ENCODE measurements around the gene ATM.
"Not testable (repeated sequence)": the region's sequence is repeated elsewhere in the genome, so short reads cannot be mapped to it uniquely, and the experiment has no call there.

Gene ATM

DNA sequence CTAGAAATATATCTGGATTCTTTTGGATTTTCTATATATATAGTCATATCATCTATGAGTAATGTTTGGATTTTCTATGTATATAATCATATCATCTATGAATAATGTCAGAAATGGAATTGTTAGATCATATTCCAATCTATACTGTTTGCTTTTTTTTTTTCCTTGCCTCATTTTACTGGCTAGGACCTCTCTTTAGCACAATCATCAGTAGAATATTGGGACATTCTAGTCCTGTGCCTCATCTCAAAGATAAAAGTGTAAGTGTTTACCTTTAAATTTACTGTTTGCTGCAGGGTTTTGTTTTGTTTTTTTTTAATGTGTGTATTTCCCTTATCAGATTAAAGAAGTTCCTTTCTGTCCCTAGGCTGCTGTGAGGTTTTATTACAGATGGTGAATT lies 147.4 kb downstream of the ATM start:
- DNase-seq (ENCODE audit: low read depth in 2 of 2, low spot score in 1 of 2) = no peak

DNA sequence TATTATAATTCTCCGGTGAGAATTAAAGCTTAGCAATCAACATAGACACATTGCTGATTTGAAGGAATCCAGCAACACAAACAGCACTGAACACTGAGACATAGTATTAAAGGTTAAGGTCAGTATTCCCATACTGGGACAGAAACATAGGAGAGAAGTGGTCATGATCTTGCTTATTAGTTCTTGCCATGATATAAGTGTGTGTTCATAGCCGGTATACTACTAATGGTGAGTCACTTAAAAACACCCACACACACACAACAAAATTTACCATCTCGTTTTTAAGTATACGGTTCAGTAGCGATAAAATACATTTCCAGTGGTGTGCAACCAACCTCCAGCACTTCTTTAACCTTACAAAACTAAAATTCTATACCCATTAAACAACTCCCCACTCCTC lies 148.1 kb downstream of the ATM start:
- no peak for DNase-seq (ENCODE audit: low read depth in 2 of 2, low spot score in 1 of 2)

DNA sequence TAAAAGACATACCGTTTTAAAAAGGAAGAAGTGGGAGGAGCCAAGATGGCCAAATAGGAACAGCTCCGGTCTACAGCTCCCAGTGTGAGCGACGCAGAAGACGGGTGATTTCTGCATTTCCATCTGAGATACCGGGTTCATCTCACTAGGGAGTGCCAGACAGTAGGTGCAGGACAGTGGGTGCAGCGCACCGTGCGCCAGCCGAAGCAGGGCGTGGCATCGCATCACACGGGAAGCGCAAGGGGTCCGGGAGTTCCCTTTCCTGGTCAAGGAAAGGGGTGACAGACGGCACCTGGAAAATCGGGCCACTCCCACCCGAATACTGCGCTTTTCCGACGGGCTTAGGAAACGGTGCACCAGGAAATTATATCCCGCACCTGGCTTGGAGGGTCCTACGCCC lies 150.6 kb downstream of the ATM start:
- DNase-seq (ENCODE audit: low read depth in 2 of 2, low spot score in 1 of 2) = not testable (repeated sequence)

DNA sequence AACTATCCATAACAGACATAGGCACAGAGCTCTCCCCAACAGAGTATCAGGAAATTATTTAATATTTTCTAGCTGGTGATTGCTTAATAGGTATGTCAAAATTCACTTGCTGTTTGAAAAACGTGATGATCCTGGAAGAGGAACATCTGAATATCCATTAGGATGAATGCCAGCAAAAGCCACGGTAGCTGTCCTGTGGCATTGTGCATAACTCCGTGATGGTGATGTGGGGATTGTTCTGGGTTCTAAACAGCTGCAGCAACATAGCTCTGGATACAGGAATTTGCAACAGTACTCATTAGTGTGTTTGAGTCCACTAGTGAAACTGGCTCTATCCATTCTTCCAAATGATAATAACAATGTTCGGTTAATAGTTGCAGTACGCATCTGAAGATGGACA lies 165.7 kb downstream of the ATM start:
- DNase-seq (ENCODE audit: low read depth in 2 of 2, low spot score in 1 of 2) = no peak

DNA sequence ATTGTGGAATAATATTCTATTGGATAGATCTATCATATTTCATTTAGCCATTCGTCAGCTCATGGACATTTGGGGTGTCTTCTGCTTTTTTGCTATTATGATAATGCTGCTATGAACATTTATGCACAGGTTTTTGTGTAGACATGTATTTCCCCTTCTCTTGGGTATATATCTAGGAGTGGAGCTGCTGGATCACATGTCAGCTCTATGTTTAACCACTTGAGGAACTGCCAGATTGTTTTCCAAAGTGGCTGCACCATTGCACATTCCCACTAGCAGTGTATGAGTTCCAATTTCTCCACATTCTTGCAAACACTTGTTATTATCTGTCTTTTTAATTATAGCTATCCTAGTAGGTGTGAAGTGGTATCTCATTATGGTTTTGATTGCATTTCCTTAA lies 169.5 kb downstream of the ATM start:
- DNase-seq (ENCODE audit: low read depth in 2 of 2, low spot score in 1 of 2) = no peak

DNA sequence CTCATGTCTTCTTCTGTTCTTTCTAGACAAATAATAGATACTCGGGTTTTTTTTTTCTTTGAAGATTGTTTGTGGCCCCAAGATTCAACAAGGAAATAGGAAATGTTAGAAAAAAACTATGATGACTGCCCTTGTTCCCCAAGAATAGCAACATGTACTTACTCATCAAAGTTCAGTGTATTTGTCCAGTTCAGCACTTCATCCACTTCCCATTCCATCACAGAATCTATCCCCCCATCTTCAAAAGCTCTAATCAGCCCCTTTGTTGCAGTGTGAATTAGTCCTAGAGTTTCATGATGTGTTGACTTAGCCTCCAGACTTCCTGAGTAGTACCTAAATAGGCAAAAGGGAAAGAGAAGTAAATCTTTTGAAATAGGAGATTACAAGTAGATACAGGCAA lies 170.2 kb downstream of the ATM start:
- no peak for DNase-seq (ENCODE audit: low read depth in 2 of 2, low spot score in 1 of 2)

DNA sequence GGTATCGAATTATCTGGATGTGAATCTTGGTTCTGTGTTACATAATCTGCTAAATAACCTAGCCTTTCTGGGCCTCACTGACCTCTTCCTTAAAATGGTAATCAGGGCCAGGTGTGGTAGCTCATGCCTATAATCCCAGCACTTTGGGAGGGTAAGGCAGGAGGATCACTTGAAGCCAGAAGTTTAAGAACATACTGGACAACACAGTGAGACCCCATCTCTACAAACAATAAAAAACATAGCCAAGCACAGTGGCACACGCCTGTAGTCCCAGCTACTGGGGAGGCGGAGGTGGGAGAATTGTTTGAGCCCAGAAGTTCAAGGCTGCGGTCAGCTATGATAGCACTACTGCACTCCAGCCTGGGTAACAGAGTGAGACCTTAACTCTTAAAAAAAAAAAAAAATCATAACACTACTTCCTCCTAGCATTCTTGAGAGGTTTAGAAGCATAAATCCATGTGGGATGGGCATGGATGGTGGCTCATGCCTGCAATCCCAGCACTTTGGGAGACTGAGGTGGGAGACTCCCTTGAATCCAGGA lies 171.9 kb downstream of the ATM start:
- DNase-seq (ENCODE audit: low read depth in 2 of 2, low spot score in 1 of 2) = no peak

DNA sequence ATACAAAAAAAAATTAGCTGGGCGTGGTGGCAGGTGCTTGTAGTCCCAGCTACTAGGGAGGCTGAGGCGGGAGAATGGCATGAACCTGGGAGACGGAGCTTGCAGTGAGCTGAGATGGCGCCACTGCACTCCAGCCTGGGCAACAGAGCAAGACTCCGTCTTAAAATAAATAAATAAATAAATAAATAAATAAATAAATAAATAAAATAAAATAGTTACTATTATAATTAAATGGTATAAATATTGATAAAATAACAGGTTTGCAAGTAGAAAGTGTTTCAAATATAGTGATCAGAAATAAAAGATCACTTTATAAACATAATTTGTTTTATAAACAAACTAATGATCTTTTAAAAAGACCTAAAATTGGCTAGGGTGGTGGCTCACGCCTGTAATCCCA lies 173.8 kb downstream of the ATM start:
- not testable (repeated sequence) for DNase-seq (ENCODE audit: low read depth in 2 of 2, low spot score in 1 of 2)

DNA sequence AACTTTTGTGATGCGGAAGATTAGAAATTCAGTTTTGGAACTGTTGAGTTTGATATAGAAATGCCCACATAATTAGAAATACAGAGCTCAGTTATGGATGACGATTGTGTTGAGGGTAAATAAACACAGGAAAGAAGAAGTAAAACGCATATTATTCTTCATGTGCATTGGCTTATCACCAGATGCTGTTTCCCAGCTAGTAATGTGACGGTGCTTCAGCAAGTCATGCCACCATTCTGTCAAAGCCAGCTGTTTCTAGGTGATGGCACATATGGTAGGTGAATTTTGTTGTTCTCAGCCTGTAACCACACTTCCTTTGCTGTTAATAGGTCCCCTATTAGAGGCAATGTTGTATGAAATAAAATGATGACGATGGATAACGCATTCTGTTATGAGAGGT lies 175.6 kb downstream of the ATM start:
- DNase-seq (ENCODE audit: low read depth in 2 of 2, low spot score in 1 of 2) = no peak

DNA sequence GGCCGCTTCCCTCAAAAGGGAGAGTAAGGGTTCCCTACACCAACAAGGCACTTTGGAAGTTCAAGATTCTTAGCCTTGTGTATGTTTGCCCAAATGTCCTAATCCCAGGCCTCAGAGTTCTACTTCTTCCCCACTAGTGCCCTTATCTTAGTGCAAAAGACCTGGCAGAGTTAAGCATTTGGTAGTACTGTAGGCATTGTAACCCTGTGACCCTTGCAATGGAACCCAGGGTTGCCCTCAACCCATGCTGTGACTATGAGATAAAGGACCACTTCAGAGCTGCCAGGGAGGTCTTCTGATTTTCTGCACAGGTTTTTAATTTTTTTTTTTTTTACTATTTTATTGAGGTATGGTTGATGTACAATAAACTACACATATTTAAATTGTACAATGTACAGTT lies 179.4 kb downstream of the ATM start:
- no peak for DNase-seq (ENCODE audit: low read depth in 2 of 2, low spot score in 1 of 2)

DNA sequence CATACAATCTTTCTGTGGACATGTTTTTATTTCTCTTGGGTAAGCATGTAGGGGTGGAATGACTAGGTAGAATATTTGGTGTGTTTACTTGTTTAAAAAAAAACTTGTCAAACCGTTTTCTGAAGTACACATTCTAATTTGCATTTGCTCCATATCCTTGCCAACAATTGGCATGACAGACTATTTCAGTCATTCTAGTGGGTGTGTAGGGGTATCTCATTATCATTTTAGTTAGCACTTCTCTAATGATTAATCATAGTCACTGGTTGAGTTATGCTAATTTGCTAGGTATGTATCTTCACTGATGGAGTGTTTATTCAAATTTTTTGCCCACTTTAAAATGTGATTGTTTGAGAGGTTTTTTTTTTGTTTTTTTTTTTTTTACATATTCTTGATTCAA lies 180.2 kb downstream of the ATM start:
- DNase-seq (ENCODE audit: low read depth in 2 of 2, low spot score in 1 of 2) = no peak

DNA sequence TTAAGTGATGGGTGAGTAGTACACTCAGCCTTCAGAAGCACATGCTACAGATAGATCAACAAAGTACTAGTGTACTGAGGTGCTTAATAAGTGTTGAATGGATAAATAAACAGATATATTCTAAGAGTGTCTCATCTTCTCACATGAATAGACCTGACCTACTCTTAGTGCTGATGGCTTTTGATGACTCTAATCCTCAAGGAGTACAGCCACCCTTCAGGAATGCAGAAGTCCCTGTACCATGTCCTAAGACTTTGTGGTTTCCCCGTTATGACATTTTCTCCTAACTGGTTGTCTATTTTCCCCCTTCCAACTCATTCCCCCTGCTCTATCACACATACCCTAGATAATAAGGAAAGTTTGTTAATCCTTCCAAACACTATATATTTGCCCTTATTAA lies 182.8 kb downstream of the ATM start:
- DNase-seq (ENCODE audit: low read depth in 2 of 2, low spot score in 1 of 2) = no peak

DNA sequence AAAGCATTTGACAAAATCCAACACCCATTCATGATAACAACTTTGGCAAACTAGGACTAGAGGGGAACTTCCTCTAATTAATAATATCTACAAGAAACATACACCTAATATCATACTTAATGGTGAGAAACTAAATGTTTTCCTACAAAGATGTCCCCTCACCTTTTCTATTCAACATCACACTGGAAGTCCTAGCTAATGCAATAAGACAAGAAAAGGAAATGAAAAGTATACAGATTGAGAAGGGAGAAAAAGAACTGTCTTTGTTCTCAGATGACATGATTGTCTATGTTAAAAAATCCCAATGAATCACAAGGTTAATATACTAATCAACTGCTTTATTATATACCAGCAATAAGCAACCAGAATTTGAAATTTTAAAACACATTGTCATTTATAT lies 192.1 kb downstream of the ATM start:
- DNase-seq (ENCODE audit: low read depth in 2 of 2, low spot score in 1 of 2) = no peak

DNA sequence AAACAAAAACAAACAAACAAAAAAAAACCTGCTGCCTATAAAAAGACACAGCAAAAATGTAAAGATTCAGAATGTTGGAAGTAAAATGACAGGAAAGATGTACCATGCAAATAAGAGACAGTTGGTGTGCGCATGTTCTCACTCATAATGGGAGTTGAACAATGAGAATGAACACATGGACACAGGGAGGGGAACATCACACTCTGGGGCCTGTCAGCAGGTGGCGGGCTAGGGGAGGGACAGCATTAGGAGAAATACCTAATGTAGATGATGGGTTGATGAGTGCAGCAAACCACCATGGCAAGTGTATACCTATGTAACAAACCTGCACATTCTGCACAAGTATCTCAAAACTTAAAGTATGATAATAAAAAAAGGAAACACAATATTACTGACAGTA lies 194.7 kb downstream of the ATM start:
- not testable (repeated sequence) for DNase-seq (ENCODE audit: low read depth in 2 of 2, low spot score in 1 of 2)
